Measurements from ENCODE around the gene BEND6. TPM values are rescaled to one million over a fixed set of nuclear protein-coding genes. Genes with fewer than 3 reads are reported as not detected.
"Not testable (repeated sequence)": the region's sequence is repeated elsewhere in the genome, so short reads cannot be mapped to it uniquely, and the experiment has no call there.

The BEND6 gene
- total RNA-seq, 1 experiment from 2014 or later = not detected

DNA sequence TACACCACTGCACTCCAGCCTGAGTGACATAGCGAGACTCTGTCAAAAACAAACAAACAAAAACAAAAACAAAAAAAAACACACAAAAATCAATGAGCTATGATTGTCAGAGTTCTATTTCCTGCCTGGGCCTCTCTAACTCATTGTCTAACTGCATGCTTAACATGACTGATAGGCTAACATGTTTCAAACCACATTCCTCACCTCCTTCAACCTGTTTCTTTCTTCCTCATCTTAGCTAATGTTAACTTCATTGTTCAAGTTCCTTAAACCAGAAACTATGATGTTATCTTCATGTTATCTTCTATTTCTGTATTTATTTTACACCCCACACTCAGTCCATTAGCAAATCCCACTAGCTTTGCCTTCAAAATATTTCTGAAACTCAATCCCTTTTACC lies 41.5 kb downstream of the BEND6 start:
- DNase-seq = no peak
- Mint-ChIP-seq H3K27me3 (ENCODE audit: insufficient read depth, unreplicated experiment) (peaks cover 6% of the 10 kb centered on the region), H3K4me1 (ENCODE audit: low read depth, unreplicated experiment) (no peaks in the 10 kb centered on the region), H3K27ac (ENCODE audit: unreplicated experiment) (no peak overlapping the region), H3K9me3 (ENCODE audit: unreplicated experiment) (peaks cover 9% of the 10 kb centered on the region), H3K36me3 (ENCODE audit: insufficient read depth, unreplicated experiment) (no peaks in the 10 kb centered on the region), H3K4me3 (ENCODE audit: unreplicated experiment) (no peak overlapping the region)
- ChIA-PET CTCF (no interaction called here), POLR2A (no interaction called here)
- no peaks in the 10 kb centered on the region for H3K4me1 ChIP-seq
- H3K36me3 ChIP-seq (ENCODE audit: control insufficient read depth, insufficient read depth, low read length) = no peaks in the 10 kb centered on the region
- H3K9me3 ChIP-seq = no peaks in the 10 kb centered on the region
- no TSS peak for BruUV-seq (replicated peaks)
- TF ChIP-seq CTCF (IDR thresholded peaks at IDR 0.05; ENCODE audit: insufficient read depth in 1 of 2, low read depth in 1 of 2, low read length in 1 of 2, severe bottlenecking in 1 of 2, unreplicated experiment in 1 of 2) = no peak
- intact Hi-C loops (cut with micrococcal nuclease; ENCODE audit: unreplicated experiment) = no loop called here
- no peak overlapping the region for H3K4me3 ChIP-seq (ENCODE audit: low read depth, low read length)
- no peaks in the 10 kb centered on the region for H3K27me3 ChIP-seq (replicated peaks; ENCODE audit: control insufficient read depth, insufficient read depth, low read length)

- Histone ChIP-seq H3K4me1 (no peaks in the 10 kb centered on the region), H3K4me3 (ENCODE audit: low read depth, low read length) (no peak overlapping the region), H3K36me3 (ENCODE audit: control insufficient read depth, insufficient read depth, low read length) (no peaks in the 10 kb centered on the region), H3K9me3 (no peaks in the 10 kb centered on the region), H3K27me3 (replicated peaks; ENCODE audit: control insufficient read depth, insufficient read depth, low read length) (no peaks in the 10 kb centered on the region)
- ChIA-PET CTCF (no interaction called here), POLR2A (no interaction called here)
- no peak for TF ChIP-seq CTCF (IDR thresholded peaks at IDR 0.05; ENCODE audit: insufficient read depth in 1 of 2, low read depth in 1 of 2, low read length in 1 of 2, severe bottlenecking in 1 of 2, unreplicated experiment in 1 of 2)
- Mint-ChIP-seq H3K36me3 (ENCODE audit: insufficient read depth, unreplicated experiment) (no peaks in the 10 kb centered on the region), H3K27me3 (ENCODE audit: insufficient read depth, unreplicated experiment) (peaks cover 6% of the 10 kb centered on the region), H3K9me3 (ENCODE audit: unreplicated experiment) (peaks cover 9% of the 10 kb centered on the region), H3K4me3 (ENCODE audit: unreplicated experiment) (no peak overlapping the region), H3K27ac (ENCODE audit: unreplicated experiment) (no peak overlapping the region), H3K4me1 (ENCODE audit: low read depth, unreplicated experiment) (no peaks in the 10 kb centered on the region)
- intact Hi-C loops (cut with micrococcal nuclease; ENCODE audit: unreplicated experiment) = no loop called here
- DNase-seq = no peak
- BruUV-seq (replicated peaks) = no TSS peak
These were observed 44.1 kb downstream of the BEND6 start for GRCh38 chr6:56999049-56999448.

DNA sequence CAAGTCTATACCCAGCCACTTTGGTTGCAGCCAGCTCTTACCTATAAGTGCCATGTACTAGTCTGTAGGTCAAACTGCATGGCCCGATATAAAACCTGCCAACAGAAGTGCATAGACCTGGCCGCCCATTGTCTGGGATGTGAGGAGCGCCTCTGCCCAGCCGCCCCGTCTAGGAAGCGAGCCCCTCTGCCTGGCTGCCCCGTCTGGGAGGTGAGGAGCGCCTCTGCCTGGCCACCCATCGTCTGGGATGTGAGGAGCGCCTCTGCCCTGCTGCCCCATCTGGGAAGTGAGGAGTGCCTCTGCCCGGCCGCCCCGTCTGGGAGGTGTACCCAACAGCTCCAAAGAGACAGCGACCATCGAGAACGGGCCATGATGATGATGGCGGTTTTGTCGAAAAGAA lies 44.8 kb downstream of the BEND6 start:
- H3K36me3 Mint-ChIP-seq (ENCODE audit: insufficient read depth, unreplicated experiment); H3K27me3 ChIP-seq (replicated peaks; ENCODE audit: control insufficient read depth, insufficient read depth, low read length); H3K27me3 Mint-ChIP-seq (ENCODE audit: insufficient read depth, unreplicated experiment); intact Hi-C loops (cut with micrococcal nuclease; ENCODE audit: unreplicated experiment); H3K9me3 Mint-ChIP-seq (ENCODE audit: unreplicated experiment); H3K4me1 Mint-ChIP-seq (ENCODE audit: low read depth, unreplicated experiment); BruUV-seq (replicated peaks); POLR2A ChIA-PET; CTCF ChIA-PET; H3K4me1 ChIP-seq; H3K9me3 ChIP-seq; H3K4me3 Mint-ChIP-seq (ENCODE audit: unreplicated experiment); DNase-seq; H3K4me3 ChIP-seq (ENCODE audit: low read depth, low read length); H3K36me3 ChIP-seq (ENCODE audit: control insufficient read depth, insufficient read depth, low read length); H3K27ac Mint-ChIP-seq (ENCODE audit: unreplicated experiment): not testable (repeated sequence)

DNA sequence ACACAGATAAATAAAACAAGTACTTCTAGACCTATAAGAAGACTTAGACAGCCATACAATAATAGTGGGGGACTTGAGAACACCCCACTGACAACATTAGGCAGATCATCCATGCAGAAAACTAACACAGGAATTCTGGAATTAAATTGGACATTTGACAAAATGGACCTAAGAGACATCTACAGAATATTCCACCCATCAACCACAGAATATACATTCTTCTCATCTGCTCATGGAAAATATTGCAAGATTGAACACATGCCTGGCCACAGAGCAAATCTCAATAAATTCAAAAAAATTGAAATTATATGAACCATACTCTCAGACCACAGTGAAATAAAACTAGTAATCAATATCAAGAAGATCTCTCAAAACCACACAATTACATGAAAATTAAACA lies 47.3 kb downstream of the BEND6 start:
- TF ChIP-seq CTCF (IDR thresholded peaks at IDR 0.05; ENCODE audit: insufficient read depth in 1 of 2, low read depth in 1 of 2, low read length in 1 of 2, severe bottlenecking in 1 of 2, unreplicated experiment in 1 of 2) = no peak
- no peak for DNase-seq
- H3K27ac Mint-ChIP-seq (ENCODE audit: unreplicated experiment) = no peak overlapping the region
- H3K9me3 ChIP-seq = no peaks in the 10 kb centered on the region
- H3K9me3 Mint-ChIP-seq (ENCODE audit: unreplicated experiment) = peaks cover 9% of the 10 kb centered on the region
- no peaks in the 10 kb centered on the region for H3K4me1 Mint-ChIP-seq (ENCODE audit: low read depth, unreplicated experiment)
- no peaks in the 10 kb centered on the region for H3K4me1 ChIP-seq
- CTCF ChIA-PET = no interaction called here
- H3K4me3 ChIP-seq (ENCODE audit: low read depth, low read length) = no peak overlapping the region
- H3K27me3 ChIP-seq (replicated peaks; ENCODE audit: control insufficient read depth, insufficient read depth, low read length) = no peaks in the 10 kb centered on the region
- no peaks in the 10 kb centered on the region for H3K27me3 Mint-ChIP-seq (ENCODE audit: insufficient read depth, unreplicated experiment)
- BruUV-seq (replicated peaks) = no TSS peak
- intact Hi-C loops (cut with micrococcal nuclease; ENCODE audit: unreplicated experiment) = no loop called here
- no peak overlapping the region for H3K4me3 Mint-ChIP-seq (ENCODE audit: unreplicated experiment)
- no peaks in the 10 kb centered on the region for H3K36me3 ChIP-seq (ENCODE audit: control insufficient read depth, insufficient read depth, low read length)
- POLR2A ChIA-PET = no interaction called here
- no peaks in the 10 kb centered on the region for H3K36me3 Mint-ChIP-seq (ENCODE audit: insufficient read depth, unreplicated experiment)

Measured in Caco-2 (cell line).